GM19463 (cell line): ENCODE results near the gene DLK1.

Source experiments
- ATAC-seq: cut with Tn5 transposase; IDR thresholded peaks from one replicate; pipeline ENCODE4 v1.9.1; 2021; ENCODE audit warnings: mild to moderate bottlenecking, moderate library complexity; ENCODE audit not compliant: unreplicated experiment

Gene DLK1

DNA sequence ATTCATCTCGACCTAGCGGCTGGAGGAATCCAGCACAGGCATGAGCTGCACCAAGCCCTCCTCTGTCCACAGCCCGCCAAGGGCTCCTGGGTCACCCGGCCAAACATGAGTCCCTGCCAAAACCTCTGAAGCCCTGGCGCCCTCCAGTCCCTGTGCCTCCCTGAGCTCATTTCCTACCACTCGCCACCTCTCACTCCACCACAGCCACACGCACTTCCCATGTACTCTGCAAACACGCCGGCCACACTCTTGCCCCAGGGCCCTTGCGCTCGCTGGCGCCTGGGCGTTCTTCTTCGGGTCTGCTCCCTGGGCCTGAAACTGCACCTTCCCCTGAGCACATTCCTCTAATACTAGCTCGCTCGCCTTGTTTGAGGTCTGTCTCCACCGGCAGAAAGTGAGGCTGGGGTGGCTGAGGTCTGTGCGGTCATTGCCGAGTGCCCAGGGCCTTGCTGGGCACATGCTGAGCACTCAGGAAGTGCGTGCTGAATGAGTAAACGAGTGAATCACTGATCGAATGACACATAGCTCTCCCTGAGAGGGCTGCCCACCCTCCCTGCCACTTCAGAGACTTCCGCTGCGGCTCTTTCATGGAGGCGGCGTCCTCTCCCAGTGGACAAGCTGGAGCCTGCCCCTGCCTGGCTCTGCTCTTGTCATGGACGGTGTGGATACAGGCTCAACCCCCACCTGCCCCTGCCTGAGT lies 33.7 kb upstream of the DLK1 start:
- no peak for ATAC-seq

DNA sequence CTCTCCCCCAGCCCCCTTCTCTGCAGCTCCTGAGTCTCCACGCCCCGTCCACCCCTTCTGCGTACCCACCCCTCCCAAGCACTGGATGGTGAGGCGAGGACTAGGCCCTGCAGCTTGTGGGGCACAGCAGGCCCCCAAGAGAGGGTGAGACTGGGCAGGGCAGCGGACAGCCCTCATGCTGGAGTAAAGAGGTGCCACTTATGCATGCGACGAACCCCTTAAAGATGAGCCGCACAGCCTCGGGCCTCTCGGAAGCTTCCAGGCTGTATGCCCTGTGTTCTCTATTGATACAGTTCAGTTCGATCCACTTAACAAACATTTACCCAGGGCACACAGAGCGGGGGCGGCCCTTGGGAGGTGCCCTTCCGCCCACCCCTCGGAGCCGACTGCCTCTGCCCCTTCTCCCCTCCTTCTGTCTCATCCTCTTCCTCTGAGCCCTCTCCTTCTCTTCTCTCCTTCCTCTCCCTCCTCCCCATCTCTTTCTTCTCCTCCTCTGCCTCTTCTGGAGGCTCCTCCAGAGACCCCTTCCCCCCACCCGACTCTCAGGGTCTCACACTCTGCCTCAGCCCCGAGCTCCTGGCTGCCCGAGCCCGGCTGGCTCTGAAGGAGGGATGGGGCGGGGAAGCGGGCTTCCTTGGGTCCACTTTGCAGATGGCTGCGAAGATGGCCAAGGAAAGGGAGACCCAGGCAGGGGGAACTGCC lies 32.7 kb upstream of the DLK1 start:
- ATAC-seq = no peak

DNA sequence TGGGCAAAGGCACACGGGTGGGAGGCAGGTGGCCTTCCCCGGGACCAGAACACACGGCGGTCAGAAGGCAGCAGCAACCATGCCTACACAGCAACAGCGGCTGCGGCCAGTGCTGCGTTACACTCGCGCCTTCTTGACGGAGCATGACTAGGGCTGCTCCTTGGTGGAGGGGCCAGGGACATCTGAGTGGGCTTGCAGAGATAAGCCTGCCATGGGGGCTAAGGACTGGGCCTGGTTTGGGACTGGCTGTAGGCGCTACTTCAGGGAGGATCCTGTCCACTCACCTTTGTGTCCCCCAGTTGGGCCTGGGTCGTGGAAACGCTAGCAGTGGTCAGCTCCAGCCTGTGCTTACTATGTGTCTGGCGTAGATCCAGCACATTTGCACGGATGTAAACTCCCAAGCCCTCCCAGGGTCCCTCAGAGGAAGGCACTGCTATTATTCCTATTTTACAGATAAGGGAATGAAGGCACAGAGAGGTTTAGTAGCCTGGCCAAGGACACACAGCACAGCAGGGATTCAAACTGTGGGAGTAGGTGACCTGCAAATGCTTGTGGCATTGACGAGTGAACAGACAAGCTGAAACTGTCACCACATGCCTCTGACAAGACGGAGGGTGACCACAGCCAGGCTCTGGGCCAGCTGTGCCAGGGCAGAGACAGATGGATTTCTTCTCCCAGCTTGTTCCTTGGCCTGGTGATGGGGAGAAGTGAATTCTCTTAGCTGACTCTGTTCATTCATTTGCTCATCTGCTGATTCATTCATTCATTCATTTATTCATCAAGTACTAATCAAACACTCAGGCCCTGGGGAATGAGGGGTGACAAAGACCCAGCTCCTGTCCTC lies 31.9 kb upstream of the DLK1 start:
- no peak for ATAC-seq

DNA sequence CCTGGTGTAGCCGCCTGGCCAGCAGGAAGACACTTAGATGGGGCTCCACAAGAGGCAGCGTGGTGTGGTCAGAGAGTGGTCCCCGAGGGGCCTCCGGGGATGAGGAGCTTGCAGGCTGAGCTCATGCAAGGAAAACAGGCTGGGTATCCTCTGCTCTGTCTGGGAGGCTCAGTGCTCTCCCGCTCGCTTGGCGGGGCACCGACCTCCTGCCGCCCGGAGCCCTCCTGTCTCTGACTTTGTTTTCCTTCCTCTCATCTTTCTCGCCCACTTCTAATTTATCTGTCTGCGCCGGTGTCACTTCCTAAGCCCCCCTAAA lies 31.3 kb upstream of the DLK1 start:
- no peak for ATAC-seq

DNA sequence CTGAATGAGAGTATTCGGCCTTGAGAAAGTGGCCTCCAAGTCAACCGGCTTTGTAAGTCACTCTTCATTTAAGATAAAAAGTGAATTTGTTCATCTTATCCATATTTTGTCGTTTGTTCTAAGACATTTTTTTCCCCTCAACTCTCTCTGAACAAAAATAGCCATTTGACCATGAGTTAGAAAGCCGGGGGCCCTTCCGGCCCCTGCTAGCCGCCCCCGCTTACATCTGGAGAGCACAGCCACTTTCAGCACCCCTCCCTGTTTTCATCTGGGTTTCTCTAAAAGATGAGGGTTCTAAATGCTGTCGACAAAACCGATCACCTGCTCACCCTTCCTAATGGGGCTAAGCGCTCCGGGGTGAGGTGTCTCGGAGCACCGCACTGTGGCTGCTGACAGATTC lies 30.7 kb upstream of the DLK1 start:
- ATAC-seq = no peak

GRCh38 chr14:100696590-100696989 lies 30.1 kb upstream of the DLK1 start:
- no peak for ATAC-seq

- no peak for ATAC-seq
These were observed 28.6 kb upstream of the DLK1 start for GRCh38 chr14:100698066-100698465.

- no peak for ATAC-seq
These were observed 27.8 kb upstream of the DLK1 start for GRCh38 chr14:100698666-100699448.

DNA sequence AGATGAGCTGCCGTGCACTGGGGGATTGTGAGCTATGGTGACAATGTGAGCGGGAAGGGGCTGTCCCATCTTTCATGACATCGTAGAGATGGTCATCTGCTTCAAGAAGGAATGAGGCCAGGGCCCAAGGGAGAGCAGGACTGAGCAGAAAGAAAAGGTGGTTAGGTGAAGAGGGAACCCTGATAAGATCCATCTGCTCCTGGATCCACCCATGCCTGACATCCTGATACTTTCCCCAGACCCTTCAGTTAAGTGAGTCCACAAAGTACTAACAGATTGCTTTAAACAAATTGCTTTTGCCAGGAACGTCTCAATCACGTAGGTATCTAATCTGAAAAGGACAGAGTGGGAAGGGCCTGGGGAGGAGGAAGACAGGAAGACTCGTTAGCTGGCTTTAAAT lies 25.4 kb upstream of the DLK1 start:
- ATAC-seq = no peak

DNA sequence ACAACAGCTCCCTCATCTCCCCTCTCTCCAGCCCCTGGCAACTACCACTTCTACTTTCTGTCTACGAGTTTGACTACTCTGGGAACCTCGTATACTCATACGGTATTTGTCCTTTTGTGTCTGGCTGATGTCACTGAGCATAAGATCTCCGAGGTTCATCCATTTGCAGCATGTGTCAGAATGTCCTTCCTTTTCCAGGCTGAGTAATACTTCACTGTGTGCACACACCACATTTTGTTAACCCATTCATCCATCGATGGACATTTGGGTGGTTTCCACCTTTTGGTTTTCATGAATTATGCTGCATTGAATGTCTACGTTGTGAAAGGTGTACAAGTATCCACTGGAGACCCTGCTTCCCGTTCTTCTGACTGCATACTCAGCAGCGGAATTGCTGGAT lies 24.1 kb upstream of the DLK1 start:
- no peak for ATAC-seq

GRCh38 chr14:100703386-100704220 lies 23.1 kb upstream of the DLK1 start:
- ATAC-seq = no peak

DNA sequence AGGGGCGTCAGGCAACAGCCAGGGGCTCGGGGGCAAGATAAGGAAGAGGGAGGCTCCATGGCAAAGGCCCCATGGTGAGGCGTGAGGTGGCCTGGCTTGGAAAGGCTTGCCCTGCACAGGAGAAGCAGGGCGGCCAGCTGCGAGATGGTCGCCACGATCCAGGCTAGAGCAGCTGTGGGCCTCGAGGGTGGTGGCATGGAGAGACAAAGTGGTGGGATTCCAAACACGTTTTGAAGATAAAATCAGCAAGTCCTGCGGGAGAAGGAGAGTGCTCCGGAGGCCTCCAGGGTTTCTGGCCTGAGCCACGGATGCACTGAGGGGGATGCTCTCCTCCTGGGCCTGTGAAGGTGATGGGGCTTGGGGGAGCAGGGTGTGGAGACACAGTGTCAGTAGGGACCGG lies 20.5 kb upstream of the DLK1 start:
- no peak for ATAC-seq

DNA sequence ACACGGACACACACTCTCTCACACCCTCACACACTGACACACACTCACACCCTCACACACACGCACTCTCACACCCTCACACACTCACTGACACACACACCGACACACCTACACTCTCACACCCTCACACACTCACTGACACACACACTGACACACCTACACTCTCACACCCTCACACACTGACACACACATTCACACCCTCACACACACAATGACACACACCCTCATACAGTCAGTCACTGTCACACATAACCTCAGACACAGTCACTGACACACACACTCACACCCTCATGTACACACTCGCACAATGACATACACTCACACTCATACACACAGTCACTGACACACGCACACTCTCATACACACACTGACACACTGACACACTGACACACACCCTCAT lies 19.8 kb upstream of the DLK1 start:
- no peak for ATAC-seq

GRCh38 chr14:100708425-100709288 lies 18.0 kb upstream of the DLK1 start:
- ATAC-seq = no peak

GRCh38 chr14:100709289-100710284 lies 17.1 kb upstream of the DLK1 start:
- ATAC-seq = no peak

DNA sequence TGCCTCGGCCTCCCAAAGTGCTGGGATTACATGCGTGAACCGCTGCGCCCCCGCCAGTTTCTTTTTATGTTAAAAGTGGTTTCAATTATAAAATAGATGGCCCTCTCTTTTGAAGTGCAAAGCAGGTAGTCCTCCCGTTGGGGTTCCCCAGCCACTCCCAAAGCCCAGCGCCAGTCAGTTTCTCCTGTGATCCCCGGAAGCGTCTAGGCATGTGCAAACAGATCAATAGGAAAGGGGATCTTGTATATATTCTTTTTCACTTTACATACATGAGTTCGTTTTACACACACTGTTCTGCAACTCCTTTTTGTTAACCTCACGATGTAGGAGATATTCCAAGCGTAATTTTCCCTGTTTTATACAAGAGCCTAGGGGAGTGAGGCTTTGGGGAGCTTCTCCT lies 16.3 kb upstream of the DLK1 start:
- no peak for ATAC-seq

DNA sequence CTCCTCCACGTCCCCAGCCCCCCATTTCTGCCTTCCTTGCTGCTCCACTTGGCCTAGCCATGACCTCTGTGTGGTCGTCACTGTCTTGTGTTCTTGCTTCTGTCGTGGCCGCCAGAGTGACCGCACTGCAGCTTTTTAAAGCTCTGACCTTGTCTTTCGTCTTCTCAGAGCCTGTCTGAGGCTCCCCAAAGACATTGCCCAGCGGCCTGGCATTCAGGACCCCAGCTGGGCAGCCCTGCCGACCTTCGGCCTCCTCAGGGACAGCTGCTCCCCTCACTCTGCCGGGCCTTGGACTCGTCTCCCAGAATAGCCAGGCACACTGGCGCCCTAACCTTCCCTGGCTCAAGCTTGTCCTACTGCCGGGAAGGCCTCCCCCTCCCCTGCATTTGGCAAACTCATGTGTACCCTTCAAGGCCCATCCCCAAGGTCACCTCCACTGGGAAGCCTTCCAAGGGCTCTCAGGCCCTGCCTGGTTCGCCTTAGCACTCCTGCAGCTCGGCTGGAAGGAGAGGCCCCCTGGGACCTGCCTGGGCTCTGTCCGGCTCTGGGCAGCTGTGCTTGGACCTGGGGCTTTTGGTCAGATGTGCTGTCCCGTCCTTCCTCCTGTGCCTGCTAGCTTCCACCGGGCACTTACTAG lies 15.7 kb upstream of the DLK1 start:
- no peak for ATAC-seq

- ATAC-seq = no peak
These were observed 15.2 kb upstream of the DLK1 start for GRCh38 chr14:100711493-100711892.
